OCI-LY3 (cell line): ENCODE data around the gene PRDM16.

Source experiments
- H2AFZ ChIP-seq: fragments of 200-600, 300-600 bp; shearing (Covaris generic); 2 replicates; pipeline ENCODE4 v1.6.0; 2014; ENCODE audit warnings: antibody characterized with exemption, low read depth, low read length
- H3K27ac ChIP-seq: fragments of 200-600, 300-600 bp; sonication (generic); 2 replicates; pipeline ENCODE4 v1.5.1; 2014; ENCODE audit warnings: mild to moderate bottlenecking, low read length, moderate library complexity, mixed read lengths
- H3K27me3 ChIP-seq: fragments of 200-600, 300-600 bp; sonication (generic); 2 replicates; pipeline ENCODE4 v1.6.1; 2014; ENCODE audit warnings: low read depth, low read length, mixed read lengths
- H3K36me3 ChIP-seq: fragments of 200-600, 300-600 bp; sonication (generic); replicated peaks from 2 replicates; pipeline ENCODE3; 2014; ENCODE audit warnings: low read depth, low read length, mixed read lengths
- H3K4me1 ChIP-seq: fragments of 300-600, 200-600 bp; sonication (generic); 2 replicates; pipeline ENCODE4 v1.6.1; 2014; ENCODE audit warnings: low read length, mixed read lengths
- H3K4me2 ChIP-seq: fragments of 200-600, 300-600 bp; sonication (generic); 2 replicates; pipeline ENCODE4 v1.6.1; 2014; ENCODE audit warnings: low read length, mixed read lengths
- H3K4me3 ChIP-seq: fragments of 300-600, 200-600 bp; sonication (generic); 2 replicates; pipeline ENCODE4 v1.5.1; 2014; ENCODE audit warnings: antibody characterized with exemption, mild to moderate bottlenecking, low read length, moderate library complexity
- H3K79me2 ChIP-seq: fragments of 300-600, 200-600 bp; shearing (Covaris generic); 2 replicates; pipeline ENCODE4 v1.6.1; 2014; ENCODE audit warnings: mild to moderate bottlenecking, low read length, mixed read lengths
- H3K9ac ChIP-seq: fragments of 300-600, 200-600 bp; shearing (Covaris generic); 2 replicates; pipeline ENCODE4 v1.6.0; 2014; ENCODE audit warnings: mild to moderate bottlenecking, low read length, moderate library complexity
- H3K9me3 ChIP-seq: fragments of 200-600, 300-600 bp; shearing (Covaris generic); 2 replicates; pipeline ENCODE4 v1.6.1; 2014; ENCODE audit warnings: low read length, mixed read lengths; ENCODE audit not compliant: insufficient read depth
- H4K20me1 ChIP-seq: fragments of 200-600, 300-600 bp; sonication (generic); 2 replicates; pipeline ENCODE4 v1.6.1; 2016; ENCODE audit warnings: low read length, mixed read lengths; ENCODE audit not compliant: insufficient read depth
- EZH2phosphoT487 ChIP-seq: fragments of 200-600 bp; shearing (Covaris generic); IDR thresholded peaks from 2 replicates; pipeline ENCODE4 v1.6.1; 2018; ENCODE audit warnings: antibody characterized with exemption, mixed run types, low read depth
- TF ChIP-seq, protein P1 (sequence below): fragments of 200-600, 300-600 bp; sonication (generic); IDR thresholded peaks from 2 replicates; pipeline ENCODE4 v1.5.1; 2014; ENCODE audit warnings: antibody characterized with exemption, low read length, low read depth

The PRDM16 gene

DNA sequence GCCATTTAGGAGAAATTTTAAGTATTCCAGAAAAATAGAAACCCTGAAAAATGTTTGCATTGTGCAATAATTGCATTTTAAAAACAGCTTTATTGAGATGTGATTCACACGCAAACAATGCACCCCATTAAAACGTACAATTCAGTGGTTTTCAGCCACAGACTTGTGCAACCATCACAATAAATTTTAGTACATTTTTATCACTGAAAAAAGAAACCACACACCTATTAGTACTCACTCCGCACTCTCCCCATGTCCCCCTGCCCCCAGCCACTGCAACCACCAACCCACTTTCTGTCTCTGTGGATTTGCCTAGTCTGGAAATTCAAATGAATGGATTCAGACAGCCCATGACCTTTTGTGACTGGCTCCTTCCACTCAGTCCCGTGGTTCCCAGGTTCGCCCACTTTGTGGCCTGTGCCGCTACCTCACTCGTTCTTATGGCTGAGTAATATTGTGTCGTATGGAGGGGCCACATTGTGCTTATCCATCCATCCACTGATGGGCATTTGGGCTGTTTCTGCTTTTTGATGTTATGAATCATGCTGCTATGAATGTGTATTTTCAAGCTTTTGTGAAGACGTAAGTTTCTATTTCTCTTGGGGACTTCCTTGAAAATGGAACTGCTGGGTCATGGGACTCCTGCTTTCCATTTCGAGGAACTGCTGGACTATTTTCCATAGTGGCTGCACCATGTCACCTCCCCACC lies 237.7 kb downstream of the PRDM16 start:
- Histone ChIP-seq H2AFZ (no peak overlapping the region), H3K36me3 (no peaks in the 10 kb centered on the region), H3K4me3 (no peak overlapping the region), H3K27me3 (no peaks in the 10 kb centered on the region), H3K27ac (no peak overlapping the region), H3K9me3 (no peaks in the 10 kb centered on the region), H3K79me2 (no peaks in the 10 kb centered on the region), H3K4me1 (no peaks in the 10 kb centered on the region), H3K4me2 (no peak overlapping the region), H3K9ac (no peak overlapping the region), H4K20me1 (no peaks in the 10 kb centered on the region)
- TF ChIP-seq EZH2phosphoT487: no peak
- TF ChIP-seq, protein P1, sequence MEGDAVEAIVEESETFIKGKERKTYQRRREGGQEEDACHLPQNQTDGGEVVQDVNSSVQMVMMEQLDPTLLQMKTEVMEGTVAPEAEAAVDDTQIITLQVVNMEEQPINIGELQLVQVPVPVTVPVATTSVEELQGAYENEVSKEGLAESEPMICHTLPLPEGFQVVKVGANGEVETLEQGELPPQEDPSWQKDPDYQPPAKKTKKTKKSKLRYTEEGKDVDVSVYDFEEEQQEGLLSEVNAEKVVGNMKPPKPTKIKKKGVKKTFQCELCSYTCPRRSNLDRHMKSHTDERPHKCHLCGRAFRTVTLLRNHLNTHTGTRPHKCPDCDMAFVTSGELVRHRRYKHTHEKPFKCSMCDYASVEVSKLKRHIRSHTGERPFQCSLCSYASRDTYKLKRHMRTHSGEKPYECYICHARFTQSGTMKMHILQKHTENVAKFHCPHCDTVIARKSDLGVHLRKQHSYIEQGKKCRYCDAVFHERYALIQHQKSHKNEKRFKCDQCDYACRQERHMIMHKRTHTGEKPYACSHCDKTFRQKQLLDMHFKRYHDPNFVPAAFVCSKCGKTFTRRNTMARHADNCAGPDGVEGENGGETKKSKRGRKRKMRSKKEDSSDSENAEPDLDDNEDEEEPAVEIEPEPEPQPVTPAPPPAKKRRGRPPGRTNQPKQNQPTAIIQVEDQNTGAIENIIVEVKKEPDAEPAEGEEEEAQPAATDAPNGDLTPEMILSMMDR: no peak

DNA sequence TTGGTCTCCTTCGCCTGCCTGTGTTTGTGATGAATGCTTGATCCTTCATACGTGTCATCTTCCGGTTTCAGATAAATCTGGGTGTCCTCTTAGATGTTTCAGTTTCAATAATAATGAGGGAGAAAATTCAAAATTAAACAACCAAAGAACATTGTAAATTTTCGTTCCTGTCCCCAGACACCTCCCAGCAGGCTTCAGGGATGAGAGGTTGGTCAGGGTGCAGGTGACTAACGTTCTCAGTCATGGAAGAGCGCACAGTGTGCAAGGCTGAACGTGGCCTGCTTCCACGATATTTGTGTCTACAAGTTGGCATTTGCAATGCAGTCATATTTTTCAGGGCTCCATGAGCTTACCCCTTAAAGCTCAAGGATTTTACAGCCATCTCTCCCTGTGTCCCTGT lies 238.4 kb downstream of the PRDM16 start:
- H3K27ac ChIP-seq: no peak overlapping the region
- H4K20me1 ChIP-seq: no peaks in the 10 kb centered on the region
- no peaks in the 10 kb centered on the region for H3K9me3 ChIP-seq
- H3K4me2 ChIP-seq: no peak overlapping the region
- H3K36me3 ChIP-seq: no peaks in the 10 kb centered on the region
- H3K27me3 ChIP-seq: no peaks in the 10 kb centered on the region
- no peaks in the 10 kb centered on the region for H3K4me1 ChIP-seq
- TF ChIP-seq EZH2phosphoT487: no peak
- TF ChIP-seq, protein P1: no peak
- H3K79me2 ChIP-seq: no peaks in the 10 kb centered on the region
- H3K9ac ChIP-seq: no peak overlapping the region
- no peak overlapping the region for H2AFZ ChIP-seq
- H3K4me3 ChIP-seq: no peak overlapping the region

DNA sequence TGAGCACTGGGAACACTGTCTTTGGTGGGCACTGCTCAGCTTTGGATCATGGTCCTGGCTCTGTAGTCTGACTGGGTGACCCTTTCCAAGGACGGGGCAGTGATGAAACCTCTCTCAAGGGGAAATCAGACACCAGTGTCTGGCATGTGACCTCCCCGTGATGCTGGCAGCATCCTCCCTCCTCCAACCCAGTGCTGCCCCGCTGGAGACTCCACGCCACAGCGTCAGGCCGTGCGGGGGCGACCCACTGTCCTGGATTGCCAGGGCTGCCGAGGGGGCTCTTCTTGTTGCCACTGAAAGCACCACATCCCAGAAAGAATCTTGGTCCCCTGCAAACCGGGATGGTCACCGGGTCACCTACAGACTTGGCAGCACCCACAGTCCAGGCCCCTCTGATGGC lies 239.1 kb downstream of the PRDM16 start:
- H4K20me1 ChIP-seq: no peaks in the 10 kb centered on the region
- no peak overlapping the region for H3K4me2 ChIP-seq
- H3K4me3 ChIP-seq: no peak overlapping the region
- H3K27me3 ChIP-seq: no peaks in the 10 kb centered on the region
- TF ChIP-seq, protein P1: no peak
- TF ChIP-seq EZH2phosphoT487: no peak
- no peak overlapping the region for H3K9ac ChIP-seq
- H3K4me1 ChIP-seq: no peaks in the 10 kb centered on the region
- H3K9me3 ChIP-seq: no peaks in the 10 kb centered on the region
- no peak overlapping the region for H2AFZ ChIP-seq
- no peaks in the 10 kb centered on the region for H3K79me2 ChIP-seq
- no peak overlapping the region for H3K27ac ChIP-seq
- H3K36me3 ChIP-seq: no peaks in the 10 kb centered on the region

DNA sequence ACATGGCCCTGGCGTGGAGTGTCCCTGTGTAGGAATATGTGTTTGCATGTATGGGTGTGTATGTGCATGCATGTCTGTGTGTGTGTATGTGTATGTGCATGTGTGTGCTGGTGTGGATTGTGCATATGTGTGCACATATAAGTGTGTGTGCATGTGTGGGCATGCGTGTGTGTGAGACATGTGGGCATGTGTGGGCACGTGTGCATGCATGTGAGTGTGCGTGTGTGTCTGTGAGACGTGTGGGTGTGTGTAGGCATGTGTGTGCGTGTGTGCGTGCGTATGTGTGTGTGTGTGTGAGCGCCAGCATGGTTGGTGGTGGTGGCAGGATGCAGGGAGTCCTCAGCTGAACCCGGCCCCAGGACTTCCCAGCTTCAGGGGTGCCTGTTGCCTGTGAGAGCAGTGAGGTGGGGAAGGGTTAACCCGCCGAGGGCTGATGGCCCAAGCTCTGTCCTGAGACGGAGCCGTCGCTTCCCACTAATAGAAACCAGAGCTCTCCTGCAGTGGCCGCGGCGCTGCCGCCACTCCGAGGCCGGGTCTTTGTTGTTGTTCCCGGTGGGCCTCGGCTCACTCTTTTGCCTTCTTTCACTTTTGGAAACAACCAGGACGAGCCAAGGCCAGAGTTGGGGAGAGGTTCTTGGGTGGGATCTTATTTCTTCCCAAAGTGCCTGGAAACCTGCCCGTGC lies 241.9 kb downstream of the PRDM16 start:
- Histone ChIP-seq H3K36me3 (no peaks in the 10 kb centered on the region), H3K4me1 (no peaks in the 10 kb centered on the region), H3K9ac (no peak overlapping the region), H4K20me1 (no peaks in the 10 kb centered on the region), H3K4me3 (no peak overlapping the region), H3K4me2 (no peak overlapping the region), H3K9me3 (no peaks in the 10 kb centered on the region), H3K27me3 (no peaks in the 10 kb centered on the region), H2AFZ (no peak overlapping the region), H3K79me2 (no peaks in the 10 kb centered on the region), H3K27ac (no peak overlapping the region)
- TF ChIP-seq, protein P1: no peak
- no peak for TF ChIP-seq EZH2phosphoT487
